ENCODE measurements around the gene MTCL1.

GRCh38 chr18:8719192-8719591, 13.8 kb downstream of the MTCL1 start:
- TF ChIP-seq CTCF (conservative IDR thresholded peaks at IDR 0.05 in 1 of 2, IDR thresholded peaks at IDR 0.05 in 1 of 2; ENCODE audit: low read depth in 1 of 2, low read length in 2 of 2) (no peak), EZH2 (IDR thresholded peaks at IDR 0.05; ENCODE audit: low read length, missing control alignments) (no peak)
